Ascending aorta (tissue), 2 donors: Measurements from ENCODE around the gene RNF8. TPM values are rescaled to one million over a fixed set of nuclear protein-coding genes. Genes with fewer than 3 reads are reported as not detected.
A peak's percentile ranks its signal among the peaks of the same experiment; 100 is the strongest.

Experiments used
- DNase-seq, 2 donors: peaks; one replicate each; pipeline ENCODE4 v3.0.0-alpha.2; 2019; ENCODE audit warnings: low spot score in 2 of 2
- H3K27ac ChIP-seq, 2 donors: fragments of 200-600 bp; sonication (generic); one replicate each; pipeline ENCODE4 v1.5.1; 2016 to 2017; ENCODE audit warnings: mild to moderate bottlenecking in 1 of 2
- H3K27me3 ChIP-seq: fragments of 200-600 bp; sonication (generic); one replicate; pipeline ENCODE4 v1.5.1; 2017
- H3K36me3 ChIP-seq, 2 donors: fragments of 200-600 bp; sonication (generic); one replicate each; pipeline ENCODE4 v1.5.1; 2016
- H3K4me1 ChIP-seq, 2 donors: fragments of 200-600 bp; sonication (generic); one replicate each; pipeline ENCODE4 v1.5.1; 2016 to 2017; ENCODE audit warnings: mild to moderate bottlenecking in 1 of 2
- H3K4me3 ChIP-seq, 2 donors: fragments of 200-600 bp; sonication (generic); one replicate each; pipeline ENCODE4 v1.5.1; 2016 to 2017; ENCODE audit warnings: mild to moderate bottlenecking in 1 of 2
- H3K9me3 ChIP-seq, 2 donors: fragments of 200-600 bp; sonication (generic); one replicate each; pipeline ENCODE4 v1.5.1; 2016
- CTCF ChIP-seq, 3 experiments: fragments of 200-600 bp in 2 of 3; fragments of 450-650 bp in 1 of 3; sonication (generic) in 2 of 3; IDR thresholded peaks; one replicate each; pipeline ENCODE4 v1.5.1; 2016 to 2019; ENCODE audit warnings: antibody characterized with exemption in 3 of 3, mild to moderate bottlenecking in 1 of 3, moderate library complexity in 1 of 3
- intact Hi-C: fragments of 100-400 bp; cut with DNase I; formaldehyde crosslinking; loops from one replicate; pipeline ENCODE4 v1.15.1; 2023
- total RNA-seq: library from RNA; depleted of rRNA; stranded (reverse); fragments of >200 nt; gene quantifications from one replicate; pipeline ENCODE4 v1.1.0, GENCODE V29; 2016

The RNF8 gene
- total RNA-seq, 1 donor from 2014 or later = 7.3 TPM

GRCh38 chr6:37347177-37347576 is 6.6 kb upstream of the RNF8 start:
- no peak for TF ChIP-seq CTCF (IDR thresholded peaks at IDR 0.05)
- no peaks in the 10 kb centered on the region for H3K4me1 ChIP-seq
- H3K9me3 ChIP-seq = no peaks in the 10 kb centered on the region
- no peak overlapping the region for H3K27ac ChIP-seq
- intact Hi-C loops = no loop called here
- H3K27me3 ChIP-seq = no peaks in the 10 kb centered on the region
- no peak overlapping the region for H3K4me3 ChIP-seq
- DNase-seq = no peak
- no peaks in the 10 kb centered on the region for H3K36me3 ChIP-seq

- intact Hi-C loops = no loop called here
- no peaks in the 10 kb centered on the region for H3K27me3 ChIP-seq
- no peak overlapping the region for H3K4me3 ChIP-seq
- DNase-seq = no peak
- no peak for TF ChIP-seq CTCF (IDR thresholded peaks at IDR 0.05)
- no peaks in the 10 kb centered on the region for H3K4me1 ChIP-seq
- no peaks in the 10 kb centered on the region for H3K36me3 ChIP-seq
- no peak overlapping the region for H3K27ac ChIP-seq
- no peaks in the 10 kb centered on the region for H3K9me3 ChIP-seq
Measured at GRCh38 chr6:37347670-37348111, 6.1 kb upstream of the RNF8 start.

- intact Hi-C loops = no loop called here
- Histone ChIP-seq H3K4me1 (peaks cover 0 to 14% of the 10 kb centered on the region in 2 donors), H3K4me3 (no peak overlapping the region), H3K27ac (no peak overlapping the region), H3K27me3 (no peaks in the 10 kb centered on the region), H3K36me3 (no peaks in the 10 kb centered on the region), H3K9me3 (no peaks in the 10 kb centered on the region)
- no peak for DNase-seq
- no peak for TF ChIP-seq CTCF (IDR thresholded peaks at IDR 0.05)
Measured at GRCh38 chr6:37351027-37351426, 2.8 kb upstream of the RNF8 start.

GRCh38 chr6:37352384-37352783 is 1.4 kb upstream of the RNF8 start:
- Histone ChIP-seq H3K27ac (no peak overlapping the region), H3K4me1 (peaks cover 0 to 14% of the 10 kb centered on the region in 2 donors), H3K36me3 (no peaks in the 10 kb centered on the region), H3K4me3 (no peak overlapping the region), H3K9me3 (no peaks in the 10 kb centered on the region), H3K27me3 (no peaks in the 10 kb centered on the region)
- DNase-seq = no peak
- TF ChIP-seq CTCF (IDR thresholded peaks at IDR 0.05) = no peak
- intact Hi-C loops = no loop called here

GRCh38 chr6:37354526-37355384 is 972 bp downstream of the RNF8 start:
- no peak for DNase-seq
- H3K36me3 ChIP-seq = no peaks in the 10 kb centered on the region
- H3K27ac ChIP-seq = peak overlapping the region; percentile 67 to 73
- H3K4me3 ChIP-seq = peak overlapping the region; percentile 83 to 94
- no peak for TF ChIP-seq CTCF (IDR thresholded peaks at IDR 0.05)
- peaks cover 0 to 14% of the 10 kb centered on the region in 2 donors for H3K4me1 ChIP-seq
- intact Hi-C loops = no loop called here
- H3K27me3 ChIP-seq = no peaks in the 10 kb centered on the region
- H3K9me3 ChIP-seq = no peaks in the 10 kb centered on the region
